GM18870 (cell line): ENCODE results near the gene ZNF200.
A peak's percentile ranks its signal among the peaks of the same experiment; 100 is the strongest.
"Not testable (repeated sequence)": the region's sequence is repeated elsewhere in the genome, so short reads cannot be mapped to it uniquely, and the experiment has no call there.

Source experiments
- ATAC-seq: cut with Tn5 transposase; IDR thresholded peaks from one replicate; pipeline ENCODE4 v1.9.1; 2021; ENCODE audit warnings: moderate library complexity; ENCODE audit not compliant: unreplicated experiment

The ZNF200 gene, protein sequence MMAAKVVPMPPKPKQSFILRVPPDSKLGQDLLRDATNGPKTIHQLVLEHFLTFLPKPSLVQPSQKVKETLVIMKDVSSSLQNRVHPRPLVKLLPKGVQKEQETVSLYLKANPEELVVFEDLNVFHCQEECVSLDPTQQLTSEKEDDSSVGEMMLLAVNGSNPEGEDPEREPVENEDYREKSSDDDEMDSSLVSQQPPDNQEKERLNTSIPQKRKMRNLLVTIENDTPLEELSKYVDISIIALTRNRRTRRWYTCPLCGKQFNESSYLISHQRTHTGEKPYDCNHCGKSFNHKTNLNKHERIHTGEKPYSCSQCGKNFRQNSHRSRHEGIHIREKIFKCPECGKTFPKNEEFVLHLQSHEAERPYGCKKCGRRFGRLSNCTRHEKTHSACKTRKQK

GRCh38 chr16:3234857-3235561 lies at the start of gene ZNF200:
ZNF200 (minus strand) TSS chr16:3235158; CDS start chr16:3233755, 1,403 bp downstream.
- ATAC-seq: peak; percentile 82

GRCh38 chr16:3283543-3284447 lies 48.8 kb upstream of the ZNF200 start:
- ATAC-seq: no peak

DNA sequence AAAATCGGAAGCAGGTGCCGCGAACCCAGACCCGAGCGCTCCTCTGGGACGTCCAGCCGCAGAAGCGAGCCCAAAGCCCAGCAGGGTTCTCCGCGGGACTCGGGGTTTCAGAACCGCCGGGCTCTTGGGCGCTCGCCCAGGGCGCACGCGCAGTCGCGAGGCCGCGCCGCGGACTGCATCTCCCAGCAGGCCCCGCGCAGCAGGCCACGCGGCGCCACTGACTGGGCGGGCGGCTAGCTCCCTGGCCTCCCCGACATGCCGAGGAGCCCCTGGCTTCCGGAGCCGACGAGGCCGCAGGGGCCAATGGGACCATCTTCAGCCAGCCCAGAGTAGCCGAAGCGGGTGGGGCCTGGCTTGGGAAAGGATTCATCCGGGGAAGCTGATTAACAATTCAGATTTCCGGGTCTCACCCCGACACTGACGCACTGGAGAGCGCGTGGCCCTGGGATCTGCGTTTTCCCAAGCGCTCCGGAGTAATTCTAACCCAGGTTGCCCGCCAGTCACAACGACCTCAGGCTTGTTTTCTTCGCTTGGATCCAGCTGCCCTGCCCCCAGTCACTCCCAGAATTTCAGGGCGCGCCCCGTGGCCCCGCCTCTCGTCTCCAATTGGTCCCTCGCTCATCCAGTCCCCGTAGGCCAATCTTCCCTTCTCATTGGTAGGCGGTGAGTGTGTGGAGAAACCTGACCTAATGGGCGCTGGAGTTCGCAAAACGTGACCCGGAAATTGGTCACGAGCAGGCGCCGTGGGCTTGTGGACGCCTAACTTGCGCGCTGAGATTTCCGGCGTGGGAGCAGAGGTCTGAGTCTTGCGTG lies 48.0 kb upstream of the ZNF200 start, which contains the start of gene ZNF263:
Gene ZNF263 (plus strand): TSS at position 762 of the 813 bp plus-strand sequence. CDS start 328 bp downstream, outside the sequence.
- ATAC-seq: peak; percentile 87

- ATAC-seq: peak; percentile 10
Measured at GRCh38 chr16:3282103-3282729, 47.3 kb upstream of the ZNF200 start.

DNA sequence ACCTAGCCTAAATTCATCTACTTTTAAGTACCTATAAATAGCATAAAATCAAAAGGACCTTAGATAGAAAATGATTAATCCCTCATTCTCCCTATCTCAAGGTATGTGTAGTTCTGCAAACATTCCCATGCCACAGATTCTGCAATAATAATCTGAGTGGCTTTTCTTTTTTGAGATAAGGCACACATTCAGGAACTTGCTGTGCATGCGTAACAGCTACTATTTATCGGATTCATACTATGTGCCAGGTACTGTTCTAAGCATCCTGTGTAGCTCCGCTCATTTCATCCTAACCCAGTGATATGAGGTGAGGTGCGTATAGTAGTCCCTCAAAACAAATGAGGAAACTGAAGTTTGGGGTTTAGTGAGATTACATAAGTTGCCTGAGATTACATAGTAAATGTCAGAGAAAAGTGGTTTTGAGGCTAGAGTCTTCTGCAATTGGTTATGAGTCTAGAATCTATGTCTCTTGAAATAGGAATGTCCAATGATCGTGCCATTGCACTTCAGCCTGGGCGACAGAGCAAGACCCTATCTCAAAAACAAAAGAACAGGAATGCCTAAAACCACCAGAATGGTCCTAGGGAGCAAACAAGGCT lies 46.4 kb upstream of the ZNF200 start:
- no peak for ATAC-seq

- ATAC-seq: no peak
Measured at GRCh38 chr16:3276679-3277078, 41.7 kb upstream of the ZNF200 start.

GRCh38 chr16:3274947-3275346 lies 40.0 kb upstream of the ZNF200 start:
- ATAC-seq: no peak

GRCh38 chr16:3274490-3274889 lies 39.5 kb upstream of the ZNF200 start:
- no peak for ATAC-seq

DNA sequence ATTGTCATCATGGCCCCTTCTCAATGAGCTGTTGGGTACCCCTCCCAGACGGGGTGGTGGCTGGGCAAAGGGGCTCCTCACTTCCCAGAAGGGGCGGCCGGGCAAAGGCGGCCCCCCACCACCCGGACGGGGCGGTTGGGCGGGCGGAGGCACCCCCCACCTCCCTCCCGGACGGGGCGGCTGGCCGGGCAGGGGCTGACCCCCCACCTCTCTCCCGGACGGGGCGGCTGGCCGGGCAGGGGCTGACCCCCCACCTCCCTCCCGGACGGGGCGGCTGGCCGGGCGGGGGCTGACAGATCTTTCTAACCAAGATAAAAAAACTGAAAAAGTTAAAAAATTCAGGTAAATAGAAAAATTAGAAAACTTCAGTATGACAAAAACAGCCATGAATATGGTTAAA lies 36.3 kb upstream of the ZNF200 start:
- not testable (repeated sequence) for ATAC-seq

GRCh38 chr16:3270718-3271117 lies 35.8 kb upstream of the ZNF200 start:
- not testable (repeated sequence) for ATAC-seq

DNA sequence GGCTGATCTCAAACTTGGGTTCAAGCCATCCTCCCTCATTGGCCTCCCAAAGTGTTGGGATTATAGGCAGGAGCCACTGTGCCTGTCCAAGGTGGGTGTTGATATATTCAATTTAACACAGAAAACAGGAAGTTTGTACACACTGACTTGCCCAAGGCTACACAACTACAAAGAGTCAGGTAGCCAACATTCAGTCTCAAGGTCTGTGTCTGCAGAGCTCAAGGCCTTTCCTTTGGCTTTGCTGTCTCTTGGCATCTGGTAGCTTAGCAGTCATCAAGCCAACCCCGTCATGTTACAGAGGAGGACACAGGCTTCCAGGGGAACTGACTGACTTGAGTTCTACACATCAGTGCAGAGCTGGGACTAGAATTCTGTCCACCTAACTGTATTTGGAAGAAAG lies 33.3 kb upstream of the ZNF200 start:
- ATAC-seq: no peak

GRCh38 chr16:3266873-3267537 lies 32.0 kb upstream of the ZNF200 start:
- ATAC-seq: no peak

DNA sequence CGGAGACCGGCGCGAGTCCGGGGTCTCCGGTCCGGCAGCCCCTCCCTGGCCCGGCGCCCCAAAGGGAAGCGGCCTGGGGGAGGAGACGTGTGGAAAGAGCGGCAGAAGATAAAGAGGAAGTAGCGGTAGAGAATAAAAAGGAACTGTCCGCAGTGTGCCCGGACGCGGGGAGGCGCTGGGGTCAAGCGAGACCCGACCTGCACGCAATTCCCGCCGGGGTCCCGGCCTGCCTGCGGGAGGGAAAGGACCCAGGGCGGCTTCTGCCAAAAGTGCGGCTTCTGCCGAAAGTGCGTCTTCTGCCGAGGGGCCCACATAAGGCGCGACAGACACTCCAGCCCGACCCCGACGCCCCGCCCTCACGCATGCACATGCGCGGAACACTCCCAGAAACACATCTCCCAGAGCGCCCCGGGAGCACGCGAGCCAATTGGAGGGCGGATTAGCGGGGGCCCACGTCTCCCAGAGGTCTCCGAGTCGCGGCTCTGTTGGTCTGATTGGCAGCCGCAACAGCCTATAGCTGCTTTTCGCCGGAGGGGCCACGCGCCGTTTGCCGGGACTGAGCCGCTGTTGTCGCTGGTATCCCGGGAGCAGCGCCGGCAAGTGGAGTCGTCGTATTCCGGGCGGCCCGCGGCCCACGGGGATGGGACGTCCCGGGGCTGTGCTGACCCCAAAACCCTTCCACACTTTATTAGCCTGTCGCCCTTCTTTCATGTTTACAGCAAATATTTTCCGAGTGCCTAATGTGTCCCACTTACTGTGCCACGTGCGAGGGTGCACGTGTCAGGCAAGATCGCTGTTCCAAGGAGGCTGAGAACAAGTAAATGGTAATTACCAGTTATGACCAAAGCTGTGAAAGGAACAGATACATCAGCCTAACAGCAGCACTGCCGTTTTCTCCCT lies 29.4 kb upstream of the ZNF200 start:
- ATAC-seq: peak; percentile 71

- no peak for ATAC-seq
Measured at GRCh38 chr16:3262517-3262916, 27.6 kb upstream of the ZNF200 start.

GRCh38 chr16:3259836-3260235 lies 24.9 kb upstream of the ZNF200 start:
- ATAC-seq: no peak

GRCh38 chr16:3256866-3257465 lies 22.0 kb upstream of the ZNF200 start:
- no peak for ATAC-seq

- ATAC-seq: no peak
Measured at GRCh38 chr16:3256146-3256865, 21.3 kb upstream of the ZNF200 start, which contains the start of gene MEFV. MEFV (minus strand) TSS chr16:3256633; CDS start chr16:3256587, 46 bp downstream.
